Measurements from ENCODE around the gene PALD1.
A peak's percentile ranks its signal among the peaks of the same experiment; 100 is the strongest.

PALD1 gene

GRCh38 chr10:70494536-70494935 is 16.0 kb downstream of the PALD1 start:
- DNase-seq (ENCODE audit: low read depth): peak; percentile 78
- no peak for TF ChIP-seq CTCF (IDR thresholded peaks at IDR 0.05; ENCODE audit: insufficient read depth, low read depth, low read length, missing control alignments)
- H3K4me3 ChIP-seq (ENCODE audit: low read depth, low read length): peak overlapping the region; percentile 38

GRCh38 chr10:70494966-70495365 is 16.4 kb downstream of the PALD1 start:
- H3K4me3 ChIP-seq (ENCODE audit: low read depth, low read length): peak overlapping the region; percentile 38
- DNase-seq (ENCODE audit: low read depth): peak; percentile 82
- TF ChIP-seq CTCF (IDR thresholded peaks at IDR 0.05; ENCODE audit: insufficient read depth, low read depth, low read length, missing control alignments): no peak

GRCh38 chr10:70495691-70496261 is 17.2 kb downstream of the PALD1 start:
- DNase-seq (ENCODE audit: low read depth): no peak
- no peak overlapping the region for H3K4me3 ChIP-seq (ENCODE audit: low read depth, low read length)
- TF ChIP-seq CTCF (IDR thresholded peaks at IDR 0.05; ENCODE audit: insufficient read depth, low read depth, low read length, missing control alignments): no peak

- no peak for DNase-seq (ENCODE audit: low read depth)
- TF ChIP-seq CTCF (IDR thresholded peaks at IDR 0.05; ENCODE audit: insufficient read depth, low read depth, low read length, missing control alignments): no peak
- no peak overlapping the region for H3K4me3 ChIP-seq (ENCODE audit: low read depth, low read length)
Observed at GRCh38 chr10:70496341-70497119, 18.0 kb downstream of the PALD1 start.

- no peak overlapping the region for H3K4me3 ChIP-seq (ENCODE audit: low read depth, low read length)
- no peak for DNase-seq (ENCODE audit: low read depth)
- no peak for TF ChIP-seq CTCF (IDR thresholded peaks at IDR 0.05; ENCODE audit: insufficient read depth, low read depth, low read length, missing control alignments)
Observed at GRCh38 chr10:70497120-70497545, 18.6 kb downstream of the PALD1 start.

GRCh38 chr10:70498970-70499835 is 20.6 kb downstream of the PALD1 start:
- no peak overlapping the region for H3K4me3 ChIP-seq (ENCODE audit: low read depth, low read length)
- no peak for TF ChIP-seq CTCF (IDR thresholded peaks at IDR 0.05; ENCODE audit: insufficient read depth, low read depth, low read length, missing control alignments)
- DNase-seq (ENCODE audit: low read depth): no peak

Measured in GM12865 (cell line).